ENCODE results near the gene NADK.
"Not testable (repeated sequence)": the region's sequence is repeated elsewhere in the genome, so short reads cannot be mapped to it uniquely, and the experiment has no call there.

NADK gene

DNA sequence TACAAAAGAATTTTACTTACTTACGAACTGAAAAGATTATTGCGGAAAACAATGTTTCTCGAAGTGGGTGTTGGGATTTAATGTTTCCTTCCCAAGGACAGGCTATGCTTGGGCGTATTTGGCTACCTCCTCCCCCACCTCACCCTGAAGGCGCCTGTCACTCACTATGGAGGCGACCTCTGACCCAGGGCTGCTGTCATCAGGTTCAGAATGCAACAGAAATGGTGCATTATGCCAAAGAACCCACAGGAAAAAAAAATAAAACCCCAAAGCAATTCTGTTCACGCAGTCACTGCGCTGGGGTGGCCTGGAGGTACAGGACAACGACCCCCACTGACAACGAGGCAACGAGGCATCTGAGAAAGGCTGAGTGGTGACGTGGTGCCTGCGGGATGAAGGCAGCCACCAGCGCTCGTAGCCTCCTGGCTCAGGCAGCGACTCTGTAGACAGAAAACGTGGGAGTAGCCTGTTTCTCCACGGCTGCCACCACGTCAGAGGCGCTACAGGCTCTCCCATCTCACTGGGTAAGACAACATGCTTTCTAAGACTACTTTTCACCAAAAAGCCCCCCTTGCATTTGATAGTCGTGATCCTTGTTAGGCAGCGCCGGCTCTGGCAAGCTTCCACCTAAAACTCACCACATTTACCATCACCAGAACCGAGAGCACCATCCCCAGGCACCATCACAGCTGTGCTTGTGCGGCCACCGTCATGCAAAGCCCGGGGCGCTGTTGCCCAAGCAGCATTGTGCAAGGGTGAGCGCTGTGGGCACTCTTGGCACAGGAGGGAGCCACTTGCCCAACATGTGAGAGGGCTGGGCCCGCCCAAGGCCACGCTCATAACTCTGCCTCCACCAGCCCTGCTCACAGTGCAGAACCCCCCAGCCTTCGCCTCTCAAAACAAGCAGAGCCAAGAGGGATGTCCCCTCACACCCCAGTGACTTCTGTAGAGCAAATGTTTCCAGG, 14.3 kb downstream of the NADK start:
- no peak for DNase-seq (ENCODE audit: low read depth, low spot score)

DNA sequence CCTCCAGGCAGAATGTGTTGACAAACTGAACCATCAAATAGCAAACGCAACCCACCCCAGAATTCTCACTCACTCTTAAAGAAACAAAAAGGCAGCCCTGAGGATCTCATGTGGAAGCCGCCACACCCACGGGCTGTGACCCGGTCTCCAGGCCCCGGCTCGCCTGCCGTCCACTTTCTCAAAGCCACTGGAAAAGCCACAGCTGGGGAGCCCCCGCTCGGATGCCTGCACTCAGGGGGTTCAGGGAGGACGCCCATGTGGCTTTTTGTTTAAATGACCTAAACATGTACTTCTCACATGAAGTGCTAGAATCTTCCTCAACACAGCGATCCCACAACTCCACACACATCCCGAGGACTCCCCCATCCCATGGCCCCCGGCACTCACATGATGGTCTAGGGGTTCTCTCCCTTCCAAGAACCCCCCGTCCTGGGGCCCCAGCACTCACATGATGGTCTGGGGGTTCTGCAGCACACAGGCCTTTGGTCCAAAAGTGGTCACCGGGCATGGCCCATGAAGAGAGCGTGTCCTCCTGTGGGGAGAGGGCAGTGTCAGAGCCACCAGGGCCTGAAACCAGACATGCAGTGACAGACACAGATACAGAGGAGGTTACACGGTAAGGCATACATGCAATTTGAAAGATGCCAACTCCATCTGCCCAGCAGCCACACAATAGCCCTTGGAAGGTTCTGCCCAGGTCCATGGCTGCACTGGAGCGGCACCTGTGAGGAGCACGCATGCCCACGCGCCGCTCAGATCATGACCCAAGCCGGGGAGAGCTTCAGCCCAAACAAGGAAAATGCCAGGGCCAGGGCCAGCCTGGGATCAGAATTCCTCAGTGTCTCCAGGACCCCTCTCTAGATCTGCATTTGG, 16.5 kb downstream of the NADK start:
- no peak for DNase-seq (ENCODE audit: low read depth, low spot score)

DNA sequence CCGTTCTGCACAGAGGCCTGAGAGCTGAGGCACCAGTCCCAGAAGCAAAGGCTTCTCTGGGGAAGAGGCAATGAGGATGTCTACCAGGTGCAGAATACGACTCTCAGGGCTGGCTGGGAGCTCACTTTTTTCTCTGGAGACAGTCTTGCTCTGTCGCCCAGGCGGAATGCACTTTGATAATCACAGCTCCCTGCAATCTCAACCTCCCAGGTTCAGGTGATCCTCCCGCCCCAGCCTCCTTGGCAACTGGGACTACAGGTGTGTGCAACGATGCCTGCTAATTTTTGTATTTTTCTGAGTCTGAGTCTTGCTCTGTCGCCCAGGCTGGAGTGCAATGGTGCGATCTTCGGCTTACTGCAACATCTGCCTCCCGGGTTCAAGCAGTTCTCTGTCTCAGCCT, 17.6 kb downstream of the NADK start:
- no peak for DNase-seq (ENCODE audit: low read depth, low spot score)

DNA sequence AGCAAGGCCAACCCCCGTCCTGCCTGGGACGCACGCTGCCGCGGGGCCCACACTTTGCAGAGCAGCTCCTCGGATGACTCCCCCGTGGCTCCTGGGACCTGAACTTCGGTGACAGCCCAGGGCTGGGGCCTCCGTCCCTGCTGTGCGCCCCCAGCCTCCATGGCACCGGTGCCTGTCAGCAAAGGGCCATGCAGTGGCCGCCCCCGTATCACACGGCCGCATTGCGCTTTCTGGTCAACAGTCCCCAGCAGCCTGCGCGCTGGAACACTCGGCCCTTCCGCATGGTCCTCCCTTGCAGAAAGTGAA, 18.0 kb downstream of the NADK start:
- no peak for DNase-seq (ENCODE audit: low read depth, low spot score)

DNA sequence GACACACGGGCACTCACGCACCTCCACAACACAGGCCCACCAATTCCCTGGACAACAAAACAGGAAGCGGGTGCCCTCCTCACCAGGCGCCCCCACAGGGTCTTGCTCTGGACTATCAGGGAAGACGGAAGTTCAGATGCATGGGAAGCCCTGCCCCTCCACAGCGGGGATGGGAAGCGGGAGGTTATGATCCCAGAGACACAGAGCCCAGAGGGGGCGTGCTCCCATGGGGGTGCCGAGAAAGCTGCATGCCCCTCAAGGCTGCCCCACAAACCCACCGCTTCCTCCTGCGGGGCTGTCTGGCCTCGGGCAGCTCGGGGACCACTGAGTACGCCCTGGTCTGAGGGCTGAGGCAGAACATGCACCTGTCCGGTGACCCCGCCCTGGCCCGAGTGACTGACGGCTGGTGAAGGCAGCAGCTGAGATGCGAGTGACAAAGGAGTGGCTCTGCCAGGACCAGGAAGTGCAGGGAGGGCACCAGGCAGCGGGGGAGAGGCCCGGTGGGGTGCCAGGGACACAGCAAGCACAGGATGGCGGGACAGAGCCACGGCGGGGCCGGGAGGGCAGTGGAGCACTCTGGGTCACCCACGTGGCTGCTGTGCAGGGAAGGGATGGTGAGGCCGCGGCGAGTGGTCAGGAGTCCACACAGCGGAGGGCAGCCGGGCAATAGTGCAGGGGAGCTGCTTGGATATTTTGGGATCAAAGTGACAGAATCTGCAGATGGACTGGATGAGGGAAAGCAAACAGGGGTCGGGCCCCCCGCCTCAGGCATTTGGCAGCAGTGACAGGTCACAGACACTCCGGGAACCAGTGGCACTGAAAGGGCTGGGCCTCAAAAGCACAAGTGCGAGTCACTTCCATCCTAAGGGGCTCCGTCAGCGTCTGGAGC, 18.6 kb downstream of the NADK start:
- DNase-seq (ENCODE audit: low read depth, low spot score) = no peak

DNA sequence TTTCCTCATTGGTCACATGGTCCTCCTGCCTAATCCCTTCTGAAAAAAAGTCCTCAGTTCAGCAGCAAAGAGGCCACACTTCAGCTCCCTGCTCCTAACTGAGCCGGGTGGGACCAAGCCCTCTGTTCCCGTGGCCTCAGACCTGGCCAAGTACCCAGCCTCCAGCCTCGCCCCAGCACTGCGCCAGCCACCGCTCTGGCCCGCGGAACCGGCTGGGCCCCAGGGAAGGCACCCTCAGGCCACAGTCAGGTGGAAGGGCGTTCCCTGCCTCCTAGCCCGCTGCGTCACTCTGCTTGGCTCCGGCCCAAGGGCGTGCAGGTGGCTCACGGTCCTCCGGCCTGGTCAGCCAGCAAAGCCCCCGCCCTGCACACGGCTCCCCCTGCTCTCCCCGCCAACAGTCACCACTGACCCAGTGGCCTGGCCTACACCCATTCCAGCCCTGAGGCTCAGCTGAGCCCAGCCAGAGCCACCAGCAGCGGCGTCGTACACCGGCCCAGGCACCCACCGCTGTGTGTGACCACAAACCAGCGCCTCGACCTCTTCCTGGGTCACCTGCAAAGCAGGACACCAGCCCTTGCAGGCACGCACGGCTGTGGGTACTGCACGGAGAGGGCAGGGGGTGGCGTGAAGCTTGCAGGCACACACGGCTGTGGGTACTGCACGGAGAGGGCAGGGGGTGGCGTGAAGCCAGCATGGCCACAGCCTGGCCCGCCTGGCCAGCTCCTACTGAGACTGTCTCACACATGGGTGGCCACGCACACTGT, 19.4 kb downstream of the NADK start:
- DNase-seq (ENCODE audit: low read depth, low spot score) = no peak

DNA sequence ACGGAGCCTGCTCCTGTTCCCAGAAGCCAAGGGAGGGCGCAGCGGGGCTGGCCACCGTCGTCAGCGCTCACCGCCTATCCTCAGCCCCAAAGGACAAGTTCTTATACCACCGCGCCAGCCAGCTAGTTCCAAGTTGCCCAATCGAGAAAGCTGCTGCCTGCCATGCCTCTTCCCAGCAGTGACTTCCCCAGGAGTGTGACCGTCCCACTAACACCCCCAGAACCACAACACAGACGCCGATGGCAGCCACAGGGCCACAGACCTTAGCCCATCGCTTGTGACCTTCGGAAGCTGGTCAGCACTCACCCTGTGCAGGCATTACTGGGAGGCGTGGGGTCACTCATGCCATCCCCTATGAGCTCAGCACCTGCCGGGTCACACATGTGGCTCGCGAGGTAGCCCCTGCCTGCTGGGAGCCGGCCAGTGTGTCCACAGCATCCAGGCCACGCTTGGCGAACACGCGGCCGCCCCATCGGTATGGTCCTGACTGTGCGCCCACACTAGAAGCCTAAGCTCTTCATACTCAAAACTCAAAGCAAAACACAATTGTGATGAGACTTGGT, 20.1 kb downstream of the NADK start:
- DNase-seq (ENCODE audit: low read depth, low spot score) = no peak

DNA sequence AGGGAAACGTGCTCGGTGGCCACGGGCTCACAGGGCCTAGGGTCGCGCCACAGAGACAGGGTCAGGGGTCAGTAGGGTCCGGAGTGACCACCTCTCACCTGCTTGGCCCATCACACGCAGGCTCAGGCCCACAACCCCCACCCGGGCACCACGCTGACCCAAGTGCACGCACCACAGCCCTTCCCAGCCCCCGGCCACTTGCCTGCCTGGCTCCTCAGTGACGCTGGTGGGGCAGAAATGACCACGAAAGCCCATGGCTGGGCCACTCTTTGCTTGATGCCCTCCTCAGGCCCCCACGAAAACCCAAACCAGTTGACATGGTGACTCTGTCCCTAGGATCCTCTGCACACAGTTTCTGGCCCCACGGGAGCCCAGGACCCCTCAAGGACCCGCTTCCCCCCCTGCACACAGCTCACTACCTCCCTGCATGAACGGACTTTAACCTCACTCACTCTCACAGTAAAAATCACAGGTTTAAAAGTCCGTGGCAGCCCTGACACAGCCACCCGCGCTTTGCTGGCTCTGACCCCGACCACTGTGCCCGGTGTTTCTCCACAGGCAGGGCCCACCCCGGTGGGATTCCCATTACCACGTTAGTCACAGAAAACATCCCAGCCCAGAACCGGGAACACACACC, 20.7 kb downstream of the NADK start:
- no peak for DNase-seq (ENCODE audit: low read depth, low spot score)

DNA sequence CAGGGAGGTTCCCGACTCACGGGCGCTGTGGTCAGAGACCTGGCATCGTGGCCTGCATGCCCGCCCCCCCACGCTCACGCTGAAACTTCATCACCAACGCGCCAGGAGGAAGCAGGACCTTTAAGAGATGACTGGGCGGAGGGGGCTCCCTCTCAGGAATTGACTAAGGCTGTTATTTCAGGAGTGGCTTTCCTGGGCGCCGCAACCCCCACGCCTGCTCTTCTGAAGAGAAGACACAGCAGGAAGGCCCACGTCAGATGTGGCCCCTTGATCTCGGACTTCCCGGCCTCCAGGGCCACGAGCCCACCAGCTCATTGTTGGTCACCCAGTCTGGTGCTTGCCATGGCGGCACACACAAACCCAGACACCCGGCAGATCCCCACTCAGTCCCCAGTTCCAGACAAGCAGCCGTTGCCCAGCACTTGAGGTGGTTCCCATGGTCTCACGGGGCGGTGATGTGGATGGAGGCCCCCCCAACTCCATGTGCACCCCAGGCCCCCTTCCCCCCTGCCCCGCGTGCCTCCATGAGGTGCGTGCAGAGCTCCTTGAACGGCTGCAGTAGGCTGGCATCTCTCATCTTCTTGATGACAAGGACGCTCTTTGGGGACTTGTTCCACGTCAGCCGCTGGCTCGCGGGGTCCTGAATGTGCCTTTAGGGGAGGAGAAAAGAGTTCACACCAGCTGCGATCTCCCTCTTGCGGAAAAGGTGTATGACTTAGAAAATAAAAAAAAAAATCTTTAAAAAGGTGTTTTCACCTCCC, 21.4 kb downstream of the NADK start:
- DNase-seq (ENCODE audit: low read depth, low spot score) = no peak

DNA sequence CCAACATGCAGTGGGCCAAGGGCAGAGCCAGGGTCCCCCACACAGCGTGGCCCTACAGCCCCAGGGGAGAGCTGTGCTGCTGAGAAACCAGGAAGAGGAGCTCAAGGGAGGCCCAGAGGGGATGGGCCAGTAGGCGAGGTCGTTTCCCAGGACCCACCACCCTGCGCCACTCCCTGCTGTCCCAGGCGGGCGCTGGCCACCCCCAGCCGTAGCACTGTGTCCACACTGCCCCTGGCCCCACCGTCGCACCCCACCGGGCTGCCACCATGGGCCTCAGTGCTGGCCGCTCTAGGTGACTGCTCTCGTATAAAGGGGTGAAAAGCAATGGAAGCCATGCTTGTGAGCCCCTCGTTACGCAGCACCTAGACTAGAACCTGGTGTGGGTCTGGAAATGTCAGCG, 22.4 kb downstream of the NADK start:
- no peak for DNase-seq (ENCODE audit: low read depth, low spot score)

DNA sequence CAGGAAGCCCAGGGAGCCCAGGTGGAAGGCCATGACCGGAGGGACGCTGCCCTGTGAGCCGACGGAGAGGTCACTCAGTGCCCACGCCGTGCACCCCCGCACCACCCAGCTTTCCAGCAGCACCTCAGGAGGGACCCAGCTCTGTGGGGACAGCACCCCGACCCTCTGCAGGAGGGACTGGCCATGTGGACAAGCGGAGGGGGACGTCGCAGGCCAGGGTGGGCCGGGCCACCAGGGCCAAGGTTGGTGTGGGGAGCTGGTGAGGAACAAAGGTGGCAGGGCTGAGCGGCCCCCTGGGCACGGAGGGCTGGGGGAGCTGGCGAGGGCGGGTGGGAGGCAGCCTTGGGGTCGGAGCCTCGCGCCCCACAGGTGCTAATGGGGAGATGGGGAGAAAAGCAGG, 22.8 kb downstream of the NADK start:
- no peak for DNase-seq (ENCODE audit: low read depth, low spot score)

DNA sequence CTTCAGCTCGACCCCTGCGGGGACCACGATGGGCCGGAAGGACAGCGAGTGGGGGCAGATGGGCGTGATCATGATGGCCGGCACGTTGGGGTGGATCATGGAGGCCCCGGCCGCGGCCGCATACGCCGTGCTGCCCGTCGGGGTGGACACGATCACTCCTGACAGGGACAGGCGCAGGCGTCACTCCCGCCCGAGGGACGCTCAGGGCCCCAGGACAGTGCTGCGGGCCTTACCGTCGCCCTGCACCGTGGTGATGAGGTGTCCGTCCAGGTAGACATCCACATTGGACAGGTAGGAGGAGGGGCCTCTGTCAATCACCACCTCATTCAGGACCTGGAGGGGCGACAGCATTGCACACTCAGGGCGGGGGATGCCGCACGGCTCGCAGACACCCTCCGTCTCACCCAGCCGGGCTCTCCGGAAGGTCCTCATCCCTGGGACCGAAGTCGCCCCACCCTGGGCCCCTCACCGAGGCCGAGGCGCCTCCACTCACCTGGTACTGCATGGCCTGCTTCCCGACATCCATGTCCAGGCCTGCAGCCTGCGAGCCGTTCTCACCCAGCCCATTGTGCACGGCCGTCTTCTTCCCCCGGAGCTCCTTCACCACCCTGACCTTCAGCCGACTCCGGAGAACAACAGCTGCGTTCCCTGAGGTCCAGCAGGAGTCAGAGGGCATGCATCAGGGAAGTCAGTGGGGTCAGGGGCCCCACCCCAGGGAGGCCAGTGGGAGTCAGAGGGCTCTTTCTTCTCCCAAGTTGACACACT, 24.0 kb downstream of the NADK start:
- no peak for DNase-seq (ENCODE audit: low read depth, low spot score)

DNA sequence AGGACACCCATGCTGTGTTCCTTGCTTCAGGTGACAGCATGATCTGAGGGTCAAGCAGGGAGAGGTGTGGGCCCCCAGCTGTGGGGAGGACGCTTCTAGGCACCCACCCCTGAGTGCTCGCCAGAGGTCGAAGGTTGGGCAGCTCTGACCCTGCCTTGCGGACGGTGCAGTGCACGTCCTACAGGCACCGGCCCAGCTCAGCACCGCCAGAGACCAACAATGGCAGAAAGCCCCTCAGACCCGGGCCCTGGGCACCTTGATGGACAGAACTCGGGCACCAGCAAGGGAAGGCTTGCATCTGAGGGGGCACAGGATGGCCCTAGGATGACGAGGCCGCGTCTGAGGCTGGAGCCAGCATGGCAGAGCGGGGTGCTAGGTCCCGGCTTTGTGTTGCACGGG, 24.7 kb downstream of the NADK start:
- DNase-seq (ENCODE audit: low read depth, low spot score) = no peak

DNA sequence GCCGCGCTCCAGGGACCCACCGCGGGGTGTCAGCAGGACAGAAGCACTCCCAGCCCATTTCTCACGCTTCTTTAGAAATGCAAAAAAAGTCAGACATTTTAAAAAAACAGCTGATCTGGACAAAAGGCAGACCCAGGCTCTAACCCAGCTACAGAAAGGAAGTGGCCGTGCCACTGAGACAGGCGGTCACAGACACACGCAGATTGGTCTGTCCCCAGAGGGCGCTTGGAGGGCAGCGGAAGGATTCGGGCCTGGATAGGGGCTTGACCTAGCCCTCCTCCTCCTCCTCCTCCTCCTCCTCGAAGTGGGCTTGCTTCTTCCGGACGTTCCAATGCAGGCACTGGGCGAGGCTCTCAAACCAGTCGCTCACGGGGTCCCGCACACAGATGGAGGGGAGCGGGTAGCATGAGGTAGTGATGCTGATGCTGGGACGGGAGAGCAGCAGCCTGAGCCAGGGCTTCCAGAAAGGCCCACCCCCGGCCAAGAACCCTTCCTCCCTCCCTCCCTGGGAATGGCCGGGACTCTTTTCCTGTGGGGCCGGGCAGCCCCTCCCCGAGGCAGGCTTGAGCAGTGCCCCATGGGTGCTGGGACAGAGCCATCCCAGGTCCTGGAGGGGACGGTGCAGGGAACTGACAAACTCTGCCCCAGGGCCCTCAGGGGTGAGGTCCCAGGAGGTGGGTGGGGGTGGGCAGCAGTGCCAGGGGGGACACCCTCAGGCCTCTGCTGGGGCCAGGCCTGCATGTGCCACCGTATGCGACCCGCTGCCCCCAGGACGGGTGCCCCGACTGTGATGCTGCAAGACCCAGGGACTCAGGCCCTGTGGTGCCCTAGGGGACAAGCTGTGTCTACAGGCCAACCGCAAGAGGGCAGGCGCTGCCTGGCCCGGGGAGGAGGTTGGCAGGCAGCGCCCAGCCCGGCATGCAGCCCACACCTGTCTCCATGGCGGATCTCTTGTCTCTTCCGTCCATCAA, 25.3 kb downstream of the NADK start:
- no peak for DNase-seq (ENCODE audit: low read depth, low spot score)

DNA sequence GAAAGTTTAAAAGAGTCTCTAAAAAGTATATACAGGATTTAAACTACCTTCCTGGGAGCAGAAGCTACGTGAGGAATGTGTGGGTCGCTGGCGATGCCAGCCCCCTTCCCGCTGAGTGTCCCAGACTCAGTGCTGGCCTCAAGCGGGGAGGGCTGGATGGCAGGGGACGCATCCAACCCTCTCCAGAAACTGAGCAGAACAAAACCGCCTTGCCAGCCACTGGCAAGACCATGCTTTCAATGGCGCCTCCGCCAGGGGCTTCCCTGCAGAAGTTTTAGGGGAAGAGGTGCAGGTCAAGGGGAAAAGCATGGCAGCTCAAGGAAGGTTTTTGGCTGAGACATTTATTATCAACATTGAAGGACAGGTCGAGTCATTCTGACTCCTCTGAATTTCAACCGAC, 26.1 kb downstream of the NADK start:
- no peak for DNase-seq (ENCODE audit: low read depth, low spot score)

DNA sequence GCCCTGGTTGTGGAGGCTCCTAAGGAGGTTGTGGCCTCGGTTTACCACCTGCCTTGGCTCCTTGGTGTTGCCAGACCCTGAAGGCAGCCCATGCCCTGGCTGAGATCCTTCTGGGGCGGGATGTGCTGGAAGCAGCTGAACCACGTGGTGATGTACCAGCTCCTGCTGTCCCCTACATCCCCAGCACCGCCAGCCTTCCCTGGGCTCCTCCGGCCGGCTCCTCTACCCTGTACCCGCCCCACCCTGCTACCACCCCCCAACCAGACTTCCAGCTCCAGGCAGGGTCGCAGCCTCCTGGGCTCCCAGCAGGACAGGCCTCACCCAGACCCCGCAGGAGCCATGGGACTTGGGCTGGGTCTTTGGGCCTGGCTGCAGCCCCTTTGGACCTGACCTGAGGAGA, 28.3 kb downstream of the NADK start:
- not testable (repeated sequence) for DNase-seq (ENCODE audit: low read depth, low spot score)

DNA sequence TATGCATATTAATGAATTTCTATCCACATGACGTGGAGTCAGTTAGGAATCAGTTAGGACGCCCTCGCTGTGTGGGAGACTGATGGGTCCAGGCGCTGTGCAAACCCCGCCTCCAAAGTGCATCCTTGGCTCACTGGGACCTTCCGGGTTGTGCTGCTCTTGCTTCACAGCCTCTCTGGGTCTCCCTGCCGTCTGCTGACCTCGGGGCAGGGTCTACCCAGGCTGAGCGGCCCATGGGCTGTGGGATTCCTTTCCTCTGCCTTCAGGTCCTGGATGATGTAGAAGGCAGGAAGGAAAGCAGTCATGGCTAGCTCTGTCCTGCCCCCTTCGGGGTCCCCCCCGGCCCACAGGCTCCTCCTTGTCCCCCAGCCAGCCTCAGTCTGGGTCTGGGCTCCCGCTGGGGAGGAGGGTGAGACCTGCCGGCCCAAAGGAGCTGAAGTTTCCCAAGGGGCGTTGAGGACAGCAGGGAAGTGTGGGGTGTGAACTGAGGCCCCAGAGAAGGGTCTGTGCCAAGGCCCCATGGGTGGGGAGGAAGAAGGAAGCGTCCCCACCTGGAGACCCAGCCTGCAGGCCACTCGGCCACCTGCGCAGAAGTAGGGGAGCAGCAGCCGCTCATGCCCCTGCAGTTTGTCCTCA, 29.5 kb downstream of the NADK start:
- DNase-seq (ENCODE audit: low read depth, low spot score) = no peak
